Sigmoid colon (tissue), 4 donors: ENCODE data around the gene SFMBT1.

Experiments used
- CTCF ChIP-seq, 4 experiments: fragments of 450-650 bp in 3 of 4; fragments of 200-600 bp in 1 of 4; IDR thresholded peaks; one replicate each; pipeline ENCODE4 v1.5.1; 2016 to 2019; ENCODE audit warnings: antibody characterized with exemption in 4 of 4, mild to moderate bottlenecking in 3 of 4, moderate library complexity in 2 of 4
- EP300 ChIP-seq, 4 donors: sonication (generic); formaldehyde crosslinking; IDR thresholded peaks; one replicate each; pipeline ENCODE4 v1.6.1; 2017; ENCODE audit warnings: antibody characterized with exemption in 4 of 4
- POLR2A ChIP-seq, 2 donors: fragments of 450-650 bp; IDR thresholded peaks; one replicate each; pipeline ENCODE4 v1.6.1; 2016; ENCODE audit warnings: antibody characterized with exemption in 2 of 2, mild to moderate bottlenecking in 2 of 2, moderate library complexity in 2 of 2
- POLR2AphosphoS5 ChIP-seq, 4 donors: sonication (generic); formaldehyde crosslinking; IDR thresholded peaks; one replicate each; pipeline ENCODE4 v1.6.1; 2017; ENCODE audit warnings: antibody characterized with exemption in 4 of 4

- TF ChIP-seq CTCF (IDR thresholded peaks at IDR 0.05) (no peak), POLR2A (IDR thresholded peaks at IDR 0.05) (no peak), EP300 (IDR thresholded peaks at IDR 0.05) (no peak), POLR2AphosphoS5 (IDR thresholded peaks at IDR 0.05) (no peak)
Observed at GRCh38 chr3:53005854-53006513, 39.9 kb downstream of the SFMBT1 start.
